Astrocyte (in vitro differentiated cells and primary cell): ENCODE data around the gene JAG2.

ENCODE experiments used
- EZH2 ChIP-seq: IDR thresholded peaks from 2 replicates; pipeline ENCODE4 v1.6.1; 2012; ENCODE audit warnings: mild to moderate bottlenecking, low read length, inconsistent platforms; ENCODE audit not compliant: insufficient read depth
- TF ChIP-seq, protein P1 (sequence below): IDR thresholded peaks from 2 replicates; pipeline ENCODE4 v1.5.1; 2011; ENCODE audit warnings: low read depth, mild to moderate bottlenecking, inconsistent platforms, low read length, moderate library complexity; ENCODE audit not compliant: insufficient read depth

GRCh38 chr14:105167303-105168092, 1.1 kb downstream of the JAG2 start:
- TF ChIP-seq, protein P1, sequence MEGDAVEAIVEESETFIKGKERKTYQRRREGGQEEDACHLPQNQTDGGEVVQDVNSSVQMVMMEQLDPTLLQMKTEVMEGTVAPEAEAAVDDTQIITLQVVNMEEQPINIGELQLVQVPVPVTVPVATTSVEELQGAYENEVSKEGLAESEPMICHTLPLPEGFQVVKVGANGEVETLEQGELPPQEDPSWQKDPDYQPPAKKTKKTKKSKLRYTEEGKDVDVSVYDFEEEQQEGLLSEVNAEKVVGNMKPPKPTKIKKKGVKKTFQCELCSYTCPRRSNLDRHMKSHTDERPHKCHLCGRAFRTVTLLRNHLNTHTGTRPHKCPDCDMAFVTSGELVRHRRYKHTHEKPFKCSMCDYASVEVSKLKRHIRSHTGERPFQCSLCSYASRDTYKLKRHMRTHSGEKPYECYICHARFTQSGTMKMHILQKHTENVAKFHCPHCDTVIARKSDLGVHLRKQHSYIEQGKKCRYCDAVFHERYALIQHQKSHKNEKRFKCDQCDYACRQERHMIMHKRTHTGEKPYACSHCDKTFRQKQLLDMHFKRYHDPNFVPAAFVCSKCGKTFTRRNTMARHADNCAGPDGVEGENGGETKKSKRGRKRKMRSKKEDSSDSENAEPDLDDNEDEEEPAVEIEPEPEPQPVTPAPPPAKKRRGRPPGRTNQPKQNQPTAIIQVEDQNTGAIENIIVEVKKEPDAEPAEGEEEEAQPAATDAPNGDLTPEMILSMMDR = no peak
- TF ChIP-seq EZH2 = peak; percentile 99
